Astrocyte of the cerebellum (primary cell): ENCODE measurements around the gene ATP5F1A.
A peak's percentile ranks its signal among the peaks of the same experiment; 100 is the strongest.

Source experiments
- DNase-seq: peaks from one replicate; pipeline ENCODE4 v3.0.0-alpha.2; 2011; ENCODE audit warnings: low read depth
- H3K4me3 ChIP-seq: 2 replicates; pipeline ENCODE4 v1.5.1; 2011; ENCODE audit warnings: mild to moderate bottlenecking, low read depth, low read length, moderate library complexity
- CTCF ChIP-seq: IDR thresholded peaks from 2 replicates; pipeline ENCODE4 v1.5.1; 2012; ENCODE audit warnings: low read length, low read depth, moderate library complexity, mild to moderate bottlenecking; ENCODE audit errors: missing control alignments
- in situ Hi-C: cut with HindIII; loops from 2 replicates; pipeline ENCODE4 v1.10.0; 2017; ENCODE audit warnings: low sequenced_read_pairs

Gene ATP5F1A

GRCh38 chr18:46060359-46060841, 37.7 kb downstream of the ATP5F1A start:
- in situ Hi-C loops, result no loop called here
- no peak for TF ChIP-seq CTCF
- no peak for DNase-seq
- no peak overlapping the region for H3K4me3 ChIP-seq

DNA sequence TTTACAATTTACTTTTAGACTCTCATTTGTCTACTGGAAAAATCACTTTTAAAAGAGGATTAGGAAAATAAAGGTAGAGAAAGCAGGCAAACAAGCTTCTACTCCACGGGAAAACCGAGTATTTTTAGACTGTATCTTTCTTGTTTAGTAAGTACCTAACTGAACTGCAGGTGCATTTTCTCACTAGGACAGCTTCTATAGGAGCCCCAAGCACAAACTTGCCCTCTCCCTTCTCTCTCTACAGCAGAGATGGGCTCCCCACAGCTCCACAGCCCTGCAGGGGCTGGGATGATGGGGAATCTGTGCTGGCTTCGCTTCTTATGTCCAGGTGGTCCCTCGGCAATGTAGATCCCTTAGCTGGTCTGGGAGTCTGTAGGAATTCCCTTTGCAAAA, 42.3 kb downstream of the ATP5F1A start:
- DNase-seq, result no peak
- in situ Hi-C loops, result loop anchor here (5.0 kb wide), 1 partner anchor 94 kb away; no protein-coding TSS in a partner anchor
- H3K4me3 ChIP-seq, result no peak overlapping the region
- TF ChIP-seq CTCF, result no peak

GRCh38 chr18:46054956-46055837, 42.9 kb downstream of the ATP5F1A start:
- no peak for TF ChIP-seq CTCF
- in situ Hi-C loops, result loop anchor here (5.0 kb wide), 2 partner anchors 58 to 93 kb away; no protein-coding TSS in a partner anchor
- no peak overlapping the region for H3K4me3 ChIP-seq
- no peak for DNase-seq

DNA sequence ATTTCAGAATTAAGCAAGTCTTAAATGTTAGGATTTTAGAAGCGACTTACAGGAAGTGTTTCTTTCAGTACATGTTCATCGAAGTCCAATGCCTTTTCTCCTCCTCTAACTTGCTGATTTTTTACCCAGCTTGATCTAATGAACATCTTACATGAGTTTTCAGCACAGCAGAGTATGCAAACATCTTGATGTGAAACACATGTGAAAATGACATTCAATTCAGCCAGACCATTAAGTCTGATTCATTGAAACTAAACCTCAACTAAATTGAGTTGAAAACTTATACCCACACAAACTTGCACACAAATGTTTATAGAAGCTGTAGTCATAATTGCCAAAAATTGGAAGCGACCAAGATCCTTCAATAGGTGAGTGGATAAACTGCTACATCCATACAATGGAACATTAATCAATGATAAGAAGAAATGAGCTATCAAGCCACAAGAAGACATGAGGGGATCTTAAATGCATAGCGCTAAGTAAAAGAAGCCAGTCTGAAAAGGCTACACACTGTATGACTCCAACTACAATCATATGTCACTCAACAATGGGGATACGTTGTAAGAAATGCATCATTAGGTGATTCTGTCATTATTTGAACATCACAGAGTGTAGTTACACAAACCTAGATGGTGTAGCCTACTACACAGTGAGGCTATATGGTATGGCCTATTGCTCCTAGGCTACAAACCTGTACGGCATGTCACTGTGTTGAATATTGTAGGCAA, 44.6 kb downstream of the ATP5F1A start:
- in situ Hi-C loops, result loop anchor here (5.0 kb wide), 1 partner anchor 56 kb away; no protein-coding TSS in a partner anchor
- DNase-seq, result peak; percentile 23
- H3K4me3 ChIP-seq, result no peak overlapping the region
- no peak for TF ChIP-seq CTCF

- in situ Hi-C loops, result loop anchor here (5.0 kb wide), 1 partner anchor 55 kb away; no protein-coding TSS in a partner anchor
- no peak overlapping the region for H3K4me3 ChIP-seq
- DNase-seq, result no peak
- TF ChIP-seq CTCF, result no peak
Observed at GRCh38 chr18:46051731-46052461, 46.2 kb downstream of the ATP5F1A start.

GRCh38 chr18:46050268-46050667, 47.8 kb downstream of the ATP5F1A start:
- no peak overlapping the region for H3K4me3 ChIP-seq
- in situ Hi-C loops, result loop anchor here (5.0 kb wide), 1 partner anchor 53 kb away; no protein-coding TSS in a partner anchor
- TF ChIP-seq CTCF, result no peak
- DNase-seq, result no peak
